Activated CD4-positive, CD25-positive, alpha-beta regulatory T cell (primary cell): ENCODE results near the gene SCARF1.

ENCODE experiments used
- DNase-seq, 4 experiments: peaks; one replicate each; lab custom pipeline; 2025; lab: John Stamatoyannopoulos, UW

SCARF1 gene

GRCh38 chr17:1628856-1629503, 16.6 kb downstream of the SCARF1 start:
- DNase-seq: peak; percentile 80 to 88 (median 80)

GRCh38 chr17:1627982-1628855, 17.3 kb downstream of the SCARF1 start, which contains the start of gene SLC43A2:
Gene SLC43A2, minus strand, starts transcription at chr17:1628834. Its CDS starts 960 bp downstream, at chr17:1627874.
- peak; percentile 53 to 64 (median 58) for DNase-seq

GRCh38 chr17:1627182-1627981, 18.1 kb downstream of the SCARF1 start:
- no peak for DNase-seq

GRCh38 chr17:1626333-1626732, 19.2 kb downstream of the SCARF1 start:
- no peak for DNase-seq

- no peak for DNase-seq
Observed at GRCh38 chr17:1625581-1625980, 20.0 kb downstream of the SCARF1 start.

GRCh38 chr17:1625053-1625452, 20.5 kb downstream of the SCARF1 start:
- no peak for DNase-seq

GRCh38 chr17:1624650-1625049, 20.9 kb downstream of the SCARF1 start:
- no peak for DNase-seq

- DNase-seq: no peak
Observed at GRCh38 chr17:1623057-1623630, 22.4 kb downstream of the SCARF1 start.

GRCh38 chr17:1621273-1621954, 24.1 kb downstream of the SCARF1 start:
- DNase-seq: no peak

- DNase-seq: no peak
Observed at GRCh38 chr17:1620486-1620885, 25.0 kb downstream of the SCARF1 start.

GRCh38 chr17:1617620-1618174, 27.8 kb downstream of the SCARF1 start:
- DNase-seq: no peak

GRCh38 chr17:1616101-1616500, 29.4 kb downstream of the SCARF1 start:
- DNase-seq: no peak

- no peak for DNase-seq
Observed at GRCh38 chr17:1612400-1612799, 33.1 kb downstream of the SCARF1 start.

GRCh38 chr17:1611715-1612114, 33.8 kb downstream of the SCARF1 start:
- DNase-seq: no peak

GRCh38 chr17:1608676-1609075, 36.9 kb downstream of the SCARF1 start:
- no peak for DNase-seq

- no peak for DNase-seq
Observed at GRCh38 chr17:1607971-1608320, 37.6 kb downstream of the SCARF1 start.

- no peak for DNase-seq
Observed at GRCh38 chr17:1606352-1606985, 39.1 kb downstream of the SCARF1 start.

- DNase-seq: no peak
Observed at GRCh38 chr17:1605681-1606351, 39.7 kb downstream of the SCARF1 start.

- DNase-seq: no peak
Observed at GRCh38 chr17:1604831-1605528, 40.6 kb downstream of the SCARF1 start.

GRCh38 chr17:1601571-1601970, 44.0 kb downstream of the SCARF1 start:
- DNase-seq: no peak
